Tibial nerve (tissue), 4 donors: ENCODE results near the gene ITPKC. TPM values are rescaled to one million over a fixed set of nuclear protein-coding genes. Genes with fewer than 3 reads are reported as not detected.

Source experiments
- DNase-seq, 2 donors: peaks; one replicate each; pipeline ENCODE4 v3.0.0-alpha.2; 2019; ENCODE audit warnings: low spot score in 2 of 2
- H3K27ac ChIP-seq, 4 donors: fragments of 200-600 bp; sonication (generic) in 3 of 4; one replicate each; pipeline ENCODE4 v1.5.1; 2017 to 2019; ENCODE audit warnings: mild to moderate bottlenecking in 1 of 4
- H3K27me3 ChIP-seq, 2 donors: fragments of 200-600 bp; sonication (generic) in 1 of 2; one replicate each; pipeline versions ENCODE4 v1.5.1 to v1.6.0; 2017 to 2019
- H3K36me3 ChIP-seq, 3 donors: fragments of 200-600 bp; sonication (generic); one replicate each; pipeline ENCODE4 v1.5.1; 2018 to 2019
- H3K4me1 ChIP-seq, 4 donors: fragments of 200-600 bp; sonication (generic) in 3 of 4; one replicate each; pipeline ENCODE4 v1.5.1; 2017 to 2019
- H3K4me3 ChIP-seq, 4 donors: fragments of 200-600 bp; sonication (generic) in 3 of 4; one replicate each; pipeline ENCODE4 v1.5.1; 2017 to 2019; ENCODE audit warnings: mild to moderate bottlenecking in 1 of 4, moderate library complexity in 1 of 4
- H3K9me3 ChIP-seq, 4 donors: fragments of 200-600 bp; sonication (generic) in 3 of 4; one replicate each; pipeline ENCODE4 v1.5.1; 2017 to 2019
- CTCF ChIP-seq, 5 experiments: fragments of 200-600 bp in 3 of 5; fragments of 450-650 bp in 2 of 5; sonication (generic) in 3 of 5; IDR thresholded peaks; one replicate each; pipeline ENCODE4 v1.5.1; 2016 to 2019; ENCODE audit warnings: antibody characterized with exemption in 5 of 5, mild to moderate bottlenecking in 3 of 5, moderate library complexity in 2 of 5
- EP300 ChIP-seq, 2 donors: sonication (generic); formaldehyde crosslinking; IDR thresholded peaks; one replicate each; pipeline ENCODE4 v1.6.1; 2017; ENCODE audit warnings: antibody characterized with exemption in 2 of 2, mild to moderate bottlenecking in 1 of 2
- POLR2A ChIP-seq, 2 donors: fragments of 450-650 bp; IDR thresholded peaks; one replicate each; pipeline ENCODE4 v1.6.1; 2017; ENCODE audit warnings: antibody characterized with exemption in 2 of 2, mild to moderate bottlenecking in 2 of 2, moderate library complexity in 2 of 2
- WGBS, 2 donors: methylation state at CpG; one replicate each; pipeline ENCODE4 v1.1.5; 2018; 5-methylcytosine and 5-hydroxymethylcytosine counted together
- total RNA-seq, 4 donors: library from RNA; depleted of rRNA; stranded (reverse); fragments of >200 nt; gene quantifications; one replicate each; pipeline ENCODE4 v1.1.0, GENCODE V29; 2016

ITPKC gene
- total RNA-seq, 4 donors from 2014 or later: 72.0 to 114 (median 90.9) TPM

GRCh38 chr19:40739030-40739839 lies 22.3 kb downstream of the ITPKC start:
- no peaks in the 10 kb centered on the region for H3K9me3 ChIP-seq
- TF ChIP-seq CTCF (IDR thresholded peaks at IDR 0.05) (no peak), POLR2A (IDR thresholded peaks at IDR 0.05) (no peak), EP300 (IDR thresholded peaks at IDR 0.05) (no peak)
- DNase-seq: no peak
- peaks cover 3 to 93% (median 14%) of the 10 kb centered on the region in 3 donors for H3K36me3 ChIP-seq
- H3K4me3 ChIP-seq: peak overlapping the region in 1 of 4 donors; percentile 35
- no peaks in the 10 kb centered on the region for H3K27me3 ChIP-seq
- H3K4me1 ChIP-seq: peaks cover 0 to 40% (median 2%) of the 10 kb centered on the region in 4 donors
- WGBS, 2 donors: 85 to 88% methylated on average over 15 to 17 of the region's 22 CpGs
- peak overlapping the region in 3 of 4 donors; percentile 58 to 80 (median 64) for H3K27ac ChIP-seq

GRCh38 chr19:40739871-40740703 lies 23.2 kb downstream of the ITPKC start:
- H3K36me3 ChIP-seq: peaks cover 3 to 85% (median 13%) of the 10 kb centered on the region in 3 donors
- no peaks in the 10 kb centered on the region for H3K9me3 ChIP-seq
- TF ChIP-seq EP300 (IDR thresholded peaks at IDR 0.05) (no peak), POLR2A (IDR thresholded peaks at IDR 0.05) (no peak), CTCF (IDR thresholded peaks at IDR 0.05) (no peak)
- no peaks in the 10 kb centered on the region for H3K27me3 ChIP-seq
- peak overlapping the region in 1 of 4 donors; percentile 35 for H3K4me3 ChIP-seq
- H3K4me1 ChIP-seq: peaks cover 0 to 48% (median 2%) of the 10 kb centered on the region in 4 donors
- H3K27ac ChIP-seq: peak overlapping the region; percentile 20 to 80 (median 61)
- DNase-seq: no peak
- WGBS, 2 donors: 65 to 79% methylated on average over 11 to 16 of the region's 16 CpGs

GRCh38 chr19:40740747-40741146 lies 23.8 kb downstream of the ITPKC start:
- WGBS, 2 donors: 33 to 64% methylated on average over 6 of the region's 6 CpGs
- Histone ChIP-seq H3K27ac (peak overlapping the region; percentile 20 to 83 (median 69)), H3K9me3 (no peaks in the 10 kb centered on the region), H3K27me3 (no peaks in the 10 kb centered on the region), H3K4me1 (peaks cover 0 to 51% (median 0%) of the 10 kb centered on the region in 4 donors), H3K4me3 (peak overlapping the region in 1 of 4 donors; percentile 35), H3K36me3 (peaks cover 3 to 78% (median 9%) of the 10 kb centered on the region in 3 donors)
- peak; percentile 57 to 81 for DNase-seq
- TF ChIP-seq POLR2A (IDR thresholded peaks at IDR 0.05) (peak in 1 of 2 donors; percentile 32), EP300 (IDR thresholded peaks at IDR 0.05) (peak in 1 of 2 donors; percentile 76), CTCF (IDR thresholded peaks at IDR 0.05) (no peak)

GRCh38 chr19:40741527-40742390 lies 24.8 kb downstream of the ITPKC start:
- 67 to 74% methylated on average over 10 of the region's 10 CpGs for WGBS, 2 donors
- H3K9me3 ChIP-seq: no peaks in the 10 kb centered on the region
- peak overlapping the region in 3 of 4 donors; percentile 58 to 83 (median 80) for H3K27ac ChIP-seq
- no peak for DNase-seq
- no peaks in the 10 kb centered on the region for H3K27me3 ChIP-seq
- H3K4me3 ChIP-seq: no peak overlapping the region
- peaks cover 0 to 68% (median 4%) of the 10 kb centered on the region in 3 donors for H3K36me3 ChIP-seq
- TF ChIP-seq EP300 (IDR thresholded peaks at IDR 0.05): no peak
- H3K4me1 ChIP-seq: peaks cover 0 to 51% (median 0%) of the 10 kb centered on the region in 4 donors

GRCh38 chr19:40742477-40742876 lies 25.6 kb downstream of the ITPKC start:
- TF ChIP-seq EP300 (IDR thresholded peaks at IDR 0.05) (no peak), POLR2A (IDR thresholded peaks at IDR 0.05) (no peak), CTCF (IDR thresholded peaks at IDR 0.05) (no peak)

More at GRCh38 chr19:40742477-40742876, 25.6 kb downstream of the ITPKC start:
- H3K36me3 ChIP-seq: peaks cover 0 to 61% (median 0%) of the 10 kb centered on the region in 3 donors
- H3K4me1 ChIP-seq: peaks cover 0 to 51% (median 0%) of the 10 kb centered on the region in 4 donors
- H3K9me3 ChIP-seq: no peaks in the 10 kb centered on the region
- peak overlapping the region in 1 of 4 donors; percentile 80 for H3K27ac ChIP-seq
- H3K27me3 ChIP-seq: no peaks in the 10 kb centered on the region
- DNase-seq: no peak
- no peak overlapping the region for H3K4me3 ChIP-seq
- 87 to 90% methylated on average over 10 to 17 of the region's 17 CpGs for WGBS, 2 donors
